Adrenal gland (tissue), 5 donors: ENCODE results near the gene PXDN.

Source experiments
- POLR2A ChIP-seq, 2 donors: fragments of 450-650 bp; IDR thresholded peaks; one replicate each; pipeline ENCODE4 v1.6.1; 2017; ENCODE audit warnings: antibody characterized with exemption in 2 of 2, mild to moderate bottlenecking in 2 of 2, moderate library complexity in 1 of 2
- TF ChIP-seq, protein P1 (sequence below), 6 experiments: fragments of 450-650 bp in 4 of 6; fragments of 200-600 bp in 2 of 6; sonication (generic) in 1 of 6; IDR thresholded peaks; 1 replicate in 5 of 6; 2 replicates in 1 of 6; pipeline versions ENCODE4 v1.5.1 to v1.8.0; 2016 to 2021; ENCODE audit warnings: antibody characterized with exemption in 6 of 6, mild to moderate bottlenecking in 2 of 6, moderate library complexity in 1 of 6
- donor health status: DM: no; HTN: no; CAD: no.

DNA sequence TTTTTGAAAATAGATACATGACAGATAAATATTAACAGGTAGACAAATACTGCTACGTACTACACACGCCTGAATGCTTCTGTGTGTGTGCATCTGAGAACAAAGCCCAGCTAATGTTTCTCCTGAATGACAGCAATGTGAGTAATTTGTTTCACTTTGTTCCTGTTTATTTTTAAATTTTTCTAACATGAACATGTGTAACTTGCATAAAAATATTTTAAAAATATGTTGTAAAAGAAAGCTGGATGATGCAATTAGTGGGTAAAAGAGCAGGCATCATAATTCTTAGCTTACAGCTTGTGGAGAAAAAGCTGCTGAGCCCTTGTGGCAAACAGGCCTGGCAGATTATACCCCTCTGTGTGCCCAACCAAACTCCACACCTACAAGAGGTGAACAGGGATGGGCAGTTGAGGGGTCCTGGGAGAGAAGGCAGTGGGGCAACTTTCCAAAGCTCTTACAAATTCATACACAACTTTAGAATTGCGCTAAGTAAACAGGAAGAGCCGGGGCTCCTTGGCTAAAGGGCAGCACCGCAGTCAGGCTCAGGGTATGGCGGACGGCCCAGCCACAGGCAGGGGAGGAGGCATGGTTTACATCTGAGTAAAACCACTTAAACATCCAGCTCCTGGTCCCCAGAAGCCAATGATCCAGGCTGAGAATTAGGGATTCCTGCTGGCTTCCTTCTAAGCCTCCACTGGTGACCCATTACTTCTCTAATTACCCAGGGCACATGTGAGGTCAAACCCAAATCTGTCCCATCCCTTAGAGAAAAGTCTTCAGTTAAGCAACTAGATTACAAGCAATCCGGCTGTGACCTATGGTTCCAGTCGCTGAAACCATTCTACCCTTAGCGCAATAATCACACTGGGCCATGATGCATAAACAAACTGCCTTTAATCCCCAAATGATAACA, 14.0 kb downstream of the PXDN start:
- TF ChIP-seq, protein P1, sequence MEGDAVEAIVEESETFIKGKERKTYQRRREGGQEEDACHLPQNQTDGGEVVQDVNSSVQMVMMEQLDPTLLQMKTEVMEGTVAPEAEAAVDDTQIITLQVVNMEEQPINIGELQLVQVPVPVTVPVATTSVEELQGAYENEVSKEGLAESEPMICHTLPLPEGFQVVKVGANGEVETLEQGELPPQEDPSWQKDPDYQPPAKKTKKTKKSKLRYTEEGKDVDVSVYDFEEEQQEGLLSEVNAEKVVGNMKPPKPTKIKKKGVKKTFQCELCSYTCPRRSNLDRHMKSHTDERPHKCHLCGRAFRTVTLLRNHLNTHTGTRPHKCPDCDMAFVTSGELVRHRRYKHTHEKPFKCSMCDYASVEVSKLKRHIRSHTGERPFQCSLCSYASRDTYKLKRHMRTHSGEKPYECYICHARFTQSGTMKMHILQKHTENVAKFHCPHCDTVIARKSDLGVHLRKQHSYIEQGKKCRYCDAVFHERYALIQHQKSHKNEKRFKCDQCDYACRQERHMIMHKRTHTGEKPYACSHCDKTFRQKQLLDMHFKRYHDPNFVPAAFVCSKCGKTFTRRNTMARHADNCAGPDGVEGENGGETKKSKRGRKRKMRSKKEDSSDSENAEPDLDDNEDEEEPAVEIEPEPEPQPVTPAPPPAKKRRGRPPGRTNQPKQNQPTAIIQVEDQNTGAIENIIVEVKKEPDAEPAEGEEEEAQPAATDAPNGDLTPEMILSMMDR (IDR thresholded peaks at IDR 0.05), result no peak
- no peak for TF ChIP-seq POLR2A (IDR thresholded peaks at IDR 0.05)
